ENCODE data around the gene SKI. TPM values are rescaled to one million over a fixed set of nuclear protein-coding genes. Genes with fewer than 3 reads are reported as not detected.
A peak's percentile ranks its signal among the peaks of the same experiment; 100 is the strongest.

SKI gene
- total and polyA plus RNA-seq, 2 donors (not counting 1 experiment from before 2014, with no cell fraction given), result 14.9 to 74.9 TPM

DNA sequence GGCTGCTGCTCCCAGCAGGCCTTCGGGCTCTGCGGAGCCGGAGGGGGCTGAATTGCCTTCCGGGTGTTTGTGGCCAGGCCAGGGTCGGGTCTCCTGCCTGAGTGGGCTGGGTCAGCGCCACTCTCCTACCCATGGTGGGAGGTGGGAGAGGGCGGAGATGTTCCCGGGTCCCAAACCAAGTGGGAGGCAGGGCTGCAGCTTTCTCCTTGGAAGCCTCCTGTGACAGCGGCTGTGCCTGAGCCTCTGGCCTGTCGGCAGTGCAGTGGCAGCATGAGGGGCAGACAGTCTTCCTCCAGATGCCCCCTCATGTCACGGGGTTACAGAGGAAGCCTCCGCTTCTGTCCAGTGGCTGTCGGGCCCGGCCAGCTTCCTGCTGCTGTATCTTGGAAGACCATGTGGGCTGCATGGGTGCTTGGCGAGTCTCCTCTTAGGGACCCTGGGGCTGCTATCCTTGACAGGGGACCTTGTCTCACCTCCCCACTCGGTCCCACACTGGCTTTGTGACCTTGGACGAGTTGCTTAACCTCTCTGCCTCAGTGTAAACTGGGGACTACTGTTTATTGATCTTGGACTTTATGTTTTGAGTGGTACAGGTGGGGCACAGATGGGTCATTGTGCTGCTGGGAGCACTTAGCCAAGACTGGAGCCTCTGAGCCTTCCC, 4.3 kb downstream of the SKI start:
- Histone ChIP-seq H3K4me1 (ENCODE audit: control insufficient read depth in 2 of 2, insufficient read depth in 2 of 2, low read length in 2 of 2) (peaks cover 75 to 82% of the 10 kb centered on the region in 2 donors), H3K79me2 (ENCODE audit: control insufficient read depth, insufficient read depth, low read length) (peaks cover 86% of the 10 kb centered on the region), H2AFZ (ENCODE audit: insufficient read depth, low read depth, low read length, poor library complexity, severe bottlenecking) (no peak overlapping the region), H4K20me1 (ENCODE audit: control insufficient read depth, insufficient read depth, low read length, poor library complexity, severe bottlenecking) (peaks cover 85% of the 10 kb centered on the region), H3K4me3 (ENCODE audit: control extremely low read depth in 1 of 5, extremely low read depth in 1 of 5, insufficient read depth in 1 of 5, low read depth in 2 of 5, low read length in 4 of 5) (peak overlapping the region in 1 of 5 experiments; percentile 74), H3K9ac (ENCODE audit: low read length) (no peak overlapping the region), H3K36me3 (replicated peaks in 1 of 2; ENCODE audit: control extremely low read depth in 1 of 2, control insufficient read depth in 1 of 2, extremely low read depth in 1 of 2, insufficient read depth in 2 of 2, low read length in 1 of 2) (peaks cover 0 to 6% of the 10 kb centered on the region in 2 experiments), H3K9me3 (ENCODE audit: control extremely low read depth in 1 of 3, control insufficient read depth in 2 of 3, insufficient read depth in 1 of 3, low read length in 2 of 3) (no peaks in the 10 kb centered on the region), H3K27ac (ENCODE audit: low read length in 2 of 2) (peak overlapping the region in 1 of 2 donors; percentile 93), H3K4me2 (replicated peaks; ENCODE audit: low read depth, low read length, poor library complexity, severe bottlenecking) (peak overlapping the region; percentile 89), H3K27me3 (replicated peaks in 1 of 4; ENCODE audit: control extremely low read depth in 1 of 4, control insufficient read depth in 3 of 4, insufficient read depth in 4 of 4, low read length in 3 of 4) (no peaks in the 10 kb centered on the region)
- CTCF ChIA-PET, result interaction anchor here (0.6 to 1.5 kb wide), 4 partner anchors 19 to 67 kb away, joined by 3 to 5 read pairs (median 4); partner anchors contain the start of gene FAAP20
- WGBS (ENCODE audit: insufficient coverage), result 96% methylated on average over 15 of the region's 17 CpGs
- peaks cover 78% of the 10 kb centered on the region for H3K4me1 Mint-ChIP-seq
- TF ChIP-seq EZH2 (IDR thresholded peaks at IDR 0.05; ENCODE audit: borderline replicate concordance, insufficient read depth, low read depth, low read length, poor library complexity, severe bottlenecking), result no peak
- TF ChIP-seq, protein P1, sequence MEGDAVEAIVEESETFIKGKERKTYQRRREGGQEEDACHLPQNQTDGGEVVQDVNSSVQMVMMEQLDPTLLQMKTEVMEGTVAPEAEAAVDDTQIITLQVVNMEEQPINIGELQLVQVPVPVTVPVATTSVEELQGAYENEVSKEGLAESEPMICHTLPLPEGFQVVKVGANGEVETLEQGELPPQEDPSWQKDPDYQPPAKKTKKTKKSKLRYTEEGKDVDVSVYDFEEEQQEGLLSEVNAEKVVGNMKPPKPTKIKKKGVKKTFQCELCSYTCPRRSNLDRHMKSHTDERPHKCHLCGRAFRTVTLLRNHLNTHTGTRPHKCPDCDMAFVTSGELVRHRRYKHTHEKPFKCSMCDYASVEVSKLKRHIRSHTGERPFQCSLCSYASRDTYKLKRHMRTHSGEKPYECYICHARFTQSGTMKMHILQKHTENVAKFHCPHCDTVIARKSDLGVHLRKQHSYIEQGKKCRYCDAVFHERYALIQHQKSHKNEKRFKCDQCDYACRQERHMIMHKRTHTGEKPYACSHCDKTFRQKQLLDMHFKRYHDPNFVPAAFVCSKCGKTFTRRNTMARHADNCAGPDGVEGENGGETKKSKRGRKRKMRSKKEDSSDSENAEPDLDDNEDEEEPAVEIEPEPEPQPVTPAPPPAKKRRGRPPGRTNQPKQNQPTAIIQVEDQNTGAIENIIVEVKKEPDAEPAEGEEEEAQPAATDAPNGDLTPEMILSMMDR (IDR thresholded peaks at IDR 0.05), result no peak
- DNase-seq (no peak), ATAC-seq (ENCODE audit: low read depth) (no peak)
- H3K27me3 Mint-ChIP-seq, result no peaks in the 10 kb centered on the region
- H3K4me3 Mint-ChIP-seq, result peak overlapping the region; percentile 98
- intact Hi-C loops (cut with micrococcal nuclease), result no loop called here
- POLR2A ChIA-PET, result interaction anchor here (0.7 to 1.0 kb wide), 2 partner anchors 38 to 80 kb away, joined by 3 to 4 read pairs; no protein-coding TSS in a partner anchor
- H3K27ac Mint-ChIP-seq, result peak overlapping the region; percentile 91
- no peaks in the 10 kb centered on the region for H3K9me3 Mint-ChIP-seq (ENCODE audit: insufficient read depth)

DNA sequence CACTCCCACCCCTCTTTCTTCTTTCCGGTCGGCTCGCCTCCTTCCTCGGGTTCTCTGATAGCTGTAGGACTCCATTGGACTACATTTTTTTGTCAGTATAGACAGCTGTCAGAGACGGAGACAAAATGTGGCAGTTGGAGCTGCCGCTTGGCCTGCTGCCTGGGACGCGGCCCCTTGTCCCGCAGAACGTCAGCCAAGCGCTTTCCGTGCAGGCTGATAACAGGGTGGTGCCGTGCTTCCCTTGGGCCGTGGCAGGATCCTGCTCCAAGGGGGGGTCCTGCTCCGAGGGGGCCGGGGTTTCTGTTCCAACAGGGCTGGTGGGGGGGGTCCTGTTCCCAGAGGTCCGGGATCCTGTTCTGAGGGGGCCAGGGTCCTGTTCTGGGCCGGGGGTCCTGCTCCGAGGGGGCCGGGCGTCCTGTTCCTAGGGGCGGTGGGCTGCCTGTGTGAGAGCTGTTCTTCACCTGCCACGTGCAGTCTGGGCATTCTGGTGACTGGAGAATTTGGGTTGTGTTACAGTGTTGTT, 4.9 kb downstream of the SKI start:
- POLR2A ChIA-PET, result interaction anchor here (0.7 to 2.6 kb wide), 2 partner anchors 68 to 79 kb away, joined by 3 to 23 read pairs; no protein-coding TSS in a partner anchor
- Mint-ChIP-seq H3K27me3 (no peaks in the 10 kb centered on the region), H3K27ac (peak overlapping the region; percentile 87), H3K4me1 (peaks cover 81% of the 10 kb centered on the region), H3K4me3 (peak overlapping the region; percentile 98), H3K9me3 (ENCODE audit: insufficient read depth) (no peaks in the 10 kb centered on the region)
- Histone ChIP-seq H3K4me2 (replicated peaks; ENCODE audit: low read depth, low read length, poor library complexity, severe bottlenecking) (peak overlapping the region; percentile 89), H3K9ac (ENCODE audit: low read length) (no peak overlapping the region), H2AFZ (ENCODE audit: insufficient read depth, low read depth, low read length, poor library complexity, severe bottlenecking) (no peak overlapping the region), H4K20me1 (ENCODE audit: control insufficient read depth, insufficient read depth, low read length, poor library complexity, severe bottlenecking) (peaks cover 91% of the 10 kb centered on the region), H3K36me3 (replicated peaks in 1 of 2; ENCODE audit: control extremely low read depth in 1 of 2, control insufficient read depth in 1 of 2, extremely low read depth in 1 of 2, insufficient read depth in 2 of 2, low read length in 1 of 2) (peaks cover 0 to 8% of the 10 kb centered on the region in 2 experiments), H3K4me1 (ENCODE audit: control insufficient read depth in 2 of 2, insufficient read depth in 2 of 2, low read length in 2 of 2) (peaks cover 77 to 88% of the 10 kb centered on the region in 2 donors), H3K79me2 (ENCODE audit: control insufficient read depth, insufficient read depth, low read length) (peaks cover 92% of the 10 kb centered on the region), H3K4me3 (ENCODE audit: control extremely low read depth in 1 of 5, extremely low read depth in 1 of 5, insufficient read depth in 1 of 5, low read depth in 2 of 5, low read length in 4 of 5) (no peak overlapping the region), H3K9me3 (ENCODE audit: control extremely low read depth in 1 of 3, control insufficient read depth in 2 of 3, insufficient read depth in 1 of 3, low read length in 2 of 3) (no peaks in the 10 kb centered on the region), H3K27me3 (replicated peaks in 1 of 4; ENCODE audit: control extremely low read depth in 1 of 4, control insufficient read depth in 3 of 4, insufficient read depth in 4 of 4, low read length in 3 of 4) (no peaks in the 10 kb centered on the region), H3K27ac (ENCODE audit: low read length in 2 of 2) (peak overlapping the region in 1 of 2 donors; percentile 93)
- no peak for DNase-seq
- ATAC-seq (ENCODE audit: low read depth), result no peak
- no peak for TF ChIP-seq EZH2 (IDR thresholded peaks at IDR 0.05; ENCODE audit: borderline replicate concordance, insufficient read depth, low read depth, low read length, poor library complexity, severe bottlenecking)
- TF ChIP-seq, protein P1 (IDR thresholded peaks at IDR 0.05), result no peak
- intact Hi-C loops (cut with micrococcal nuclease), result no loop called here
- CTCF ChIA-PET, result interaction anchor here (1.5 to 2.7 kb wide), 3 partner anchors 38 to 83 kb away, joined by 5 to 11 read pairs (median 10); partner anchors contain the start of gene FAAP20
- WGBS (ENCODE audit: insufficient coverage), result 88% methylated on average over 19 of the region's 23 CpGs

All from B cell (primary cell).